Measurements from ENCODE around the gene TCF15.

The TCF15 gene

GRCh38 chr20:563187-563586 is 46.9 kb downstream of the TCF15 start:
- ATAC-seq: no peak
- TF ChIP-seq POU6F1 (CRISPR knock-in tag; IDR thresholded peaks at IDR 0.05; ENCODE audit: borderline replicate concordance, low read depth) (no peak), ISL1 (CRISPR knock-in tag; IDR thresholded peaks at IDR 0.05) (no peak), TCF4 (CRISPR knock-in tag; IDR thresholded peaks at IDR 0.05; ENCODE audit: borderline replicate concordance) (no peak), CSDC2 (CRISPR knock-in tag; IDR thresholded peaks at IDR 0.05) (no peak), ARNTL (CRISPR knock-in tag; IDR thresholded peaks at IDR 0.05; ENCODE audit: borderline replicate concordance, low read depth) (no peak), ZC3H10 (CRISPR knock-in tag; IDR thresholded peaks at IDR 0.05) (no peak), OSR1 (CRISPR knock-in tag; IDR thresholded peaks at IDR 0.05) (no peak), CSRNP3 (CRISPR knock-in tag; IDR thresholded peaks at IDR 0.05) (no peak), ZFP30 (CRISPR knock-in tag; IDR thresholded peaks at IDR 0.05) (no peak)

DNA sequence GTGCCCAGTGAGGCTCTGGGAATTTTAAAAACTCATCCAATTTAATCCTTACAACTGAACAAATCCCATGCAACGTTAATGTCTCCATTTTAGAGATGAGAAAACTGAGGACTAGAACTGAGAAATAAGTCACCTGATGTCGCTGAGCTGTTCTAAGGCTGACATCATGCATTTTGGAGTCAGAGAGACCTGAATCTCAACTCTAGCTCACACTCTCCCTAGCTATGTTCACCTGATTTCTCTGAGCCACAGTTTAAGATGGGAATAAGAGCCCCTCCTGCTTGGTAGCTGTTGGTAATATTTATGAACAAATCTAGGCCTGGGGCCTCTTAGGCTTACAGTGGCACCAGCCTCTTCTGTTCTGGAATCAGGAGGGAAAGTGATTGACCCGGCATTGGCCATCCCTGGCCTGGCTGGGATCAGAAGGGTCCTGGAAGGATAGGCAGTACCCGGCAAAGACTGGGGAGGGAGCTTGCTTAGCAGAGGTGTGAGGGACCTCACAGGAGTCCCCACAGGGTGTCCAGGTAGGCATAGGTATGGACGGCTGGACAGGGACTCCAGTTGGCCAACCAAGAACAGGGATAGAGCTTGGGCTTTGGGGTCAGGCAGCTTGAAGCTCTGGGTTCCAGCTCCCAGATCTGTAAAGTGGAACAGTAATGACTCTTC is 47.7 kb downstream of the TCF15 start:
- TF ChIP-seq ARNTL (CRISPR knock-in tag; IDR thresholded peaks at IDR 0.05; ENCODE audit: borderline replicate concordance, low read depth): no peak
- TF ChIP-seq TSHZ2 (CRISPR knock-in tag; IDR thresholded peaks at IDR 0.05): no peak
- no peak for TF ChIP-seq TOX (CRISPR knock-in tag; IDR thresholded peaks at IDR 0.05; ENCODE audit: borderline replicate concordance)
- TF ChIP-seq POU6F1 (CRISPR knock-in tag; IDR thresholded peaks at IDR 0.05; ENCODE audit: borderline replicate concordance, low read depth): no peak
- TF ChIP-seq SNAI2 (CRISPR knock-in tag; IDR thresholded peaks at IDR 0.05): no peak
- TF ChIP-seq CSRNP3 (CRISPR knock-in tag; IDR thresholded peaks at IDR 0.05): no peak
- ATAC-seq: no peak

DNA sequence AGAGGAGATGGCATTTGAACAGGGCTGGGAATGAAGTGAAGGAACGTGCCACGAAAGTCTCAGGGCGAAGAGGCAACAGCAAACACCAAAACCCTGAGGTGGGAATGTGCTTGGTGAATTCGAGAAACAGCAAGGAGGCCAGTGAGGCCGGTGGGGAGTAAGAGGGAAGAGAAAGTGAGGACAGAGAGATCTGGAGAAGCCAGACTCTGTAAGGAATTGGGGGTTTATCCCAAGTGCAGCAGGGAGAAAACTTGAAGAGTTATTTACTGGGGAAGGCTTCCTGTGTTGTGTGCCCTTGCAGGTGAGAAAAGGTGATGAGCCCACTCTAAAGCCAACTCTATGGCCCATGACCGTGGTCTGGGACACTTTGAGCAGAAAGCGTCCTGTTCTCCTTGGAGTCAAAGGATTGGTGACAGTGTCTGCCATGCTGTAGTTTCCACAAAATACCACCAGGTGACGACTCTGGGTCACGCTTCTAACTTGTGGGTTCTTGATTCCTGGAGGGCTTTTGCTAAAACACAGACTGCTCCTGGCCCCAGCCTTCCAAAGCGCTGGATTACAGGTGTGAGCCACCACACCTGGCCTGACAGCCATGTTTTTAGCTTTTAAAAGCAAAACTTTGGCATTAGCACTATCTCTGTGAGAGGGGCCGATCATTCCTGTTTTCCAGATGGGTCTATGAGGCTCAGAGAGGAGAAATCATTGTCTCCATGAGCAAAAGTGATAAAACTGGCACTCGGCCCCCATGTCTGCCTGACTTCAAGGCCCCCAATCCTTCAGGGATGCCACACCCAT is 48.5 kb downstream of the TCF15 start:
- TF ChIP-seq ZNF8 (CRISPR knock-in tag; IDR thresholded peaks at IDR 0.05): no peak
- TF ChIP-seq TCF4 (CRISPR knock-in tag; IDR thresholded peaks at IDR 0.05; ENCODE audit: borderline replicate concordance): no peak
- TF ChIP-seq OSR1 (CRISPR knock-in tag; IDR thresholded peaks at IDR 0.05): no peak
- TF ChIP-seq ISL1 (CRISPR knock-in tag; IDR thresholded peaks at IDR 0.05): no peak
- no peak for TF ChIP-seq PATZ1 (CRISPR knock-in tag; IDR thresholded peaks at IDR 0.05; ENCODE audit: borderline replicate concordance)
- TF ChIP-seq BACH2 (CRISPR knock-in tag; IDR thresholded peaks at IDR 0.05; ENCODE audit: borderline replicate concordance): no peak

More for the DNA sequence above, 48.5 kb downstream of the TCF15 start:
- ATAC-seq: peak; percentile 96

All from SK-N-SH treated with all-trans-retinoic acid at 6 μM for 48 hours (cell line).